Measurements from ENCODE around the gene PNLIPRP1. TPM values are rescaled to one million over a fixed set of nuclear protein-coding genes. Genes with fewer than 3 reads are reported as not detected.

The PNLIPRP1 gene
- total RNA-seq (2014; rRNA removed; shearing (Covaris generic)), result not detected in 2 replicates

- no peak for DNase-seq (ENCODE audit: low spot score)
Observed at GRCh38 chr10:116590590-116591444, at the start of gene PNLIPRP1. PNLIPRP1 (plus strand) TSS chr10:116590959; CDS start chr10:116591130, 171 bp downstream.

GRCh38 chr10:116542007-116542677 lies 48.6 kb upstream of the PNLIPRP1 start:
- no peak for DNase-seq (ENCODE audit: low spot score)

- no peak for DNase-seq (ENCODE audit: low spot score)
Observed at GRCh38 chr10:116545122-116545521, 45.6 kb upstream of the PNLIPRP1 start.

GRCh38 chr10:116545756-116546155 lies 45.0 kb upstream of the PNLIPRP1 start, which contains the start of gene PNLIP:
PNLIP (plus strand) TSS chr10:116545931; CDS start chr10:116546093, 162 bp downstream.
- DNase-seq (ENCODE audit: low spot score), result no peak

- DNase-seq (ENCODE audit: low spot score), result no peak
Observed at GRCh38 chr10:116548301-116548700, 42.5 kb upstream of the PNLIPRP1 start.

- DNase-seq (ENCODE audit: low spot score), result no peak
Observed at GRCh38 chr10:116553378-116553980, 37.3 kb upstream of the PNLIPRP1 start.

- no peak for DNase-seq (ENCODE audit: low spot score)
Observed at GRCh38 chr10:116554628-116555027, 36.1 kb upstream of the PNLIPRP1 start.

GRCh38 chr10:116555880-116556279 lies 34.9 kb upstream of the PNLIPRP1 start:
- DNase-seq (ENCODE audit: low spot score), result no peak

GRCh38 chr10:116557305-116557880 lies 33.4 kb upstream of the PNLIPRP1 start:
- DNase-seq (ENCODE audit: low spot score), result no peak

GRCh38 chr10:116565534-116565933 lies 25.2 kb upstream of the PNLIPRP1 start:
- no peak for DNase-seq (ENCODE audit: low spot score)

GRCh38 chr10:116566932-116567331 lies 23.8 kb upstream of the PNLIPRP1 start:
- DNase-seq (ENCODE audit: low spot score), result no peak

- DNase-seq (ENCODE audit: low spot score), result no peak
Observed at GRCh38 chr10:116567335-116567734, 23.4 kb upstream of the PNLIPRP1 start.

GRCh38 chr10:116574797-116575196 lies 16.0 kb upstream of the PNLIPRP1 start:
- DNase-seq (ENCODE audit: low spot score), result no peak

GRCh38 chr10:116587878-116588591 lies 2.7 kb upstream of the PNLIPRP1 start:
- no peak for DNase-seq (ENCODE audit: low spot score)

- DNase-seq (ENCODE audit: low spot score), result no peak
Observed at GRCh38 chr10:116588995-116589394, 1.8 kb upstream of the PNLIPRP1 start.

GRCh38 chr10:116589926-116590325 lies 833 bp upstream of the PNLIPRP1 start:
- DNase-seq (ENCODE audit: low spot score), result no peak

- no peak for DNase-seq (ENCODE audit: low spot score)
Observed at GRCh38 chr10:116593139-116593740, 2.5 kb downstream of the PNLIPRP1 start.

GRCh38 chr10:116594525-116595035 lies 3.8 kb downstream of the PNLIPRP1 start:
- no peak for DNase-seq (ENCODE audit: low spot score)

- no peak for DNase-seq (ENCODE audit: low spot score)
Observed at GRCh38 chr10:116596062-116596461, 5.3 kb downstream of the PNLIPRP1 start.

GRCh38 chr10:116597543-116597942 lies 6.8 kb downstream of the PNLIPRP1 start:
- no peak for DNase-seq (ENCODE audit: low spot score)

GRCh38 chr10:116598329-116598728 lies 7.6 kb downstream of the PNLIPRP1 start:
- DNase-seq (ENCODE audit: low spot score), result no peak
